Heart left ventricle (tissue), 13 donors: ENCODE data around the gene HORMAD2.

Source experiments
- POLR2A ChIP-seq, 2 donors: fragments of 450-650 bp; IDR thresholded peaks; one replicate each; pipeline ENCODE4 v1.6.1; 2017; ENCODE audit warnings: antibody characterized with exemption in 2 of 2, mild to moderate bottlenecking in 2 of 2, moderate library complexity in 2 of 2
- TF ChIP-seq, protein P1 (sequence below), 12 donors: fragments of 200-600 bp; sonication (generic) in 4 of 12; IDR thresholded peaks; one replicate each; pipeline versions ENCODE4 v1.5.0 to v1.8.0; 2018 to 2022; ENCODE audit warnings: antibody characterized with exemption in 12 of 12, mild to moderate bottlenecking in 5 of 12
- donor health status: ischemic (EF 13 %, LVEDD 7.1; RV severe dilation, severe dysfunction).
- donor health status: DM: no; HTN: yes; CAD: no.
- donor health status: DM: no; HTN: no; CAD: no.
- donor health status: ischemic (EF 25% LVEDD 6.9; RV normal size, moderate dysfunction).
- donor health status: ischemic (EF 25% LVEDD 5.7; RV mildly dilated, moderate dysfunction).
- donor health status: ischemic (EF 35%, LVEDD 5.7; RV mildly dilated, moderate dysfunction).
- donor health status: nonischemic (EF 11% LVEDD 7.7; RV severe dilation, severe dysfunction).
- donor health status: DM: yes; HTN: yes; CAD: no.
- donor health status: PGD.
- donor health status: ischemic (EF 29% LVEDD 5.4; RV normal size, mild dysfunction).
- donor health status: nonischemic (EF 23%, LVEDD 6.1; RV moderate dilation, normal function).

DNA sequence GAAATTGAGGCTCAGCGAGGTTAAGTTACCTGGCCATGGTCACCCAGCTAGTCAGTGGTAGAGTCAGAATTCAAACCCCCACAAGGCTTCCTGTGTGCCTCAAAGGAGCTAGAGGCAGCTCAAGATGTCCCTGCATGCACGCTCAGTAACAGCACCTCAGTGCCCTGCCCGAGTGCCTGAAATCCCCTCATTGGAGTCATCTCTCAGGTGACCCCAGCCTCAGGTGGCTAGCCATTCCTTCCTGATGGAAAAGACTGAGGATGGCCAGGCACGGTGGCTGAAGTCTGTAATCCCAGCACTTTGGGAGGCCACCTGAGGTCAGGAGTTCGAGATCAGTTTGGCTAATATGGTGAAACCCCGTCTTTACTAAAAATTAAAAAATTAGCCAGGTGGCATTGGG, 129.4 kb downstream of the HORMAD2 start:
- TF ChIP-seq, protein P1, sequence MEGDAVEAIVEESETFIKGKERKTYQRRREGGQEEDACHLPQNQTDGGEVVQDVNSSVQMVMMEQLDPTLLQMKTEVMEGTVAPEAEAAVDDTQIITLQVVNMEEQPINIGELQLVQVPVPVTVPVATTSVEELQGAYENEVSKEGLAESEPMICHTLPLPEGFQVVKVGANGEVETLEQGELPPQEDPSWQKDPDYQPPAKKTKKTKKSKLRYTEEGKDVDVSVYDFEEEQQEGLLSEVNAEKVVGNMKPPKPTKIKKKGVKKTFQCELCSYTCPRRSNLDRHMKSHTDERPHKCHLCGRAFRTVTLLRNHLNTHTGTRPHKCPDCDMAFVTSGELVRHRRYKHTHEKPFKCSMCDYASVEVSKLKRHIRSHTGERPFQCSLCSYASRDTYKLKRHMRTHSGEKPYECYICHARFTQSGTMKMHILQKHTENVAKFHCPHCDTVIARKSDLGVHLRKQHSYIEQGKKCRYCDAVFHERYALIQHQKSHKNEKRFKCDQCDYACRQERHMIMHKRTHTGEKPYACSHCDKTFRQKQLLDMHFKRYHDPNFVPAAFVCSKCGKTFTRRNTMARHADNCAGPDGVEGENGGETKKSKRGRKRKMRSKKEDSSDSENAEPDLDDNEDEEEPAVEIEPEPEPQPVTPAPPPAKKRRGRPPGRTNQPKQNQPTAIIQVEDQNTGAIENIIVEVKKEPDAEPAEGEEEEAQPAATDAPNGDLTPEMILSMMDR (IDR thresholded peaks at IDR 0.05): no peak
- no peak for TF ChIP-seq POLR2A (IDR thresholded peaks at IDR 0.05)
